Tibial artery (tissue), 4 donors: ENCODE measurements around the gene GLIS1.

Source experiments
- DNase-seq, 2 donors: peaks; one replicate each; pipeline ENCODE4 v3.0.0-alpha.2; 2019
- H3K27ac ChIP-seq, 2 donors: fragments of 200-600 bp; sonication (generic) in 1 of 2; 1 replicate in 1 of 2; 2 replicates in 1 of 2; pipeline ENCODE4 v1.5.1; 2018 to 2019; ENCODE audit warnings: mild to moderate bottlenecking in 1 of 2
- H3K27me3 ChIP-seq, 2 donors: fragments of 200-600 bp; sonication (generic) in 1 of 2; one replicate each; pipeline versions ENCODE4 v1.5.1 to v1.6.0; 2016 to 2019
- H3K36me3 ChIP-seq, 3 donors: fragments of 200-600 bp; sonication (generic) in 2 of 3; one replicate each; pipeline ENCODE4 v1.5.1; 2016 to 2019; ENCODE audit warnings: mild to moderate bottlenecking in 2 of 3
- H3K4me1 ChIP-seq, 4 donors: fragments of 200-600 bp; sonication (generic) in 2 of 4; 1 replicate in 3 of 4; 2 replicates in 1 of 4; pipeline ENCODE4 v1.5.1; 2016 to 2019
- H3K4me3 ChIP-seq, 2 donors: fragments of 200-600 bp; sonication (generic) in 1 of 2; 1 replicate in 1 of 2; 2 replicates in 1 of 2; pipeline ENCODE4 v1.5.1; 2018 to 2019; ENCODE audit warnings: mild to moderate bottlenecking in 2 of 2
- H3K9me3 ChIP-seq, 3 donors: fragments of 200-600 bp; sonication (generic) in 1 of 3; one replicate each; pipeline ENCODE4 v1.5.1; 2016 to 2019
- CTCF ChIP-seq, 2 experiments: fragments of 200-600 bp in 1 of 2; fragments of 450-650 bp in 1 of 2; IDR thresholded peaks; one replicate each; pipeline ENCODE4 v1.5.1; 2017 to 2019; ENCODE audit warnings: antibody characterized with exemption in 2 of 2, mild to moderate bottlenecking in 1 of 2, moderate library complexity in 1 of 2
- intact Hi-C: fragments of 100-400 bp; cut with DNase I; formaldehyde crosslinking; loops from one replicate; pipeline ENCODE4 v1.15.0; 2023; ENCODE audit warnings: low total_unique reads

The GLIS1 gene

GRCh38 chr1:53585565-53585964 lies 153.4 kb downstream of the GLIS1 start:
- H3K27me3 ChIP-seq: peaks cover 0 to 3% of the 10 kb centered on the region in 2 donors
- H3K9me3 ChIP-seq: no peaks in the 10 kb centered on the region
- DNase-seq: peak in 1 of 2 donors; percentile 40
- intact Hi-C loops: no loop called here
- no peaks in the 10 kb centered on the region for H3K36me3 ChIP-seq
- H3K4me3 ChIP-seq: no peak overlapping the region
- TF ChIP-seq CTCF (IDR thresholded peaks at IDR 0.05): no peak
- no peaks in the 10 kb centered on the region for H3K4me1 ChIP-seq
- no peak overlapping the region for H3K27ac ChIP-seq

- peaks cover 0 to 4% of the 10 kb centered on the region in 2 donors for H3K27me3 ChIP-seq
- peak in 1 of 2 donors; percentile 21 for DNase-seq
- intact Hi-C loops: no loop called here
- TF ChIP-seq CTCF (IDR thresholded peaks at IDR 0.05): no peak
- no peak overlapping the region for H3K27ac ChIP-seq
- no peaks in the 10 kb centered on the region for H3K4me1 ChIP-seq
- H3K4me3 ChIP-seq: no peak overlapping the region
- no peaks in the 10 kb centered on the region for H3K36me3 ChIP-seq
- no peaks in the 10 kb centered on the region for H3K9me3 ChIP-seq
Measured at GRCh38 chr1:53585129-53585528, 153.8 kb downstream of the GLIS1 start.

GRCh38 chr1:53584777-53585107 lies 154.2 kb downstream of the GLIS1 start:
- intact Hi-C loops: no loop called here
- TF ChIP-seq CTCF (IDR thresholded peaks at IDR 0.05): no peak
- H3K9me3 ChIP-seq: no peaks in the 10 kb centered on the region
- no peaks in the 10 kb centered on the region for H3K36me3 ChIP-seq
- H3K27me3 ChIP-seq: peaks cover 0 to 6% of the 10 kb centered on the region in 2 donors
- H3K4me3 ChIP-seq: no peak overlapping the region
- no peak for DNase-seq
- no peaks in the 10 kb centered on the region for H3K4me1 ChIP-seq
- no peak overlapping the region for H3K27ac ChIP-seq

GRCh38 chr1:53583868-53584776 lies 154.8 kb downstream of the GLIS1 start:
- TF ChIP-seq CTCF (IDR thresholded peaks at IDR 0.05): no peak
- H3K4me1 ChIP-seq: no peaks in the 10 kb centered on the region
- H3K4me3 ChIP-seq: no peak overlapping the region
- no peaks in the 10 kb centered on the region for H3K9me3 ChIP-seq
- H3K36me3 ChIP-seq: no peaks in the 10 kb centered on the region
- H3K27ac ChIP-seq: no peak overlapping the region
- peaks cover 0 to 6% of the 10 kb centered on the region in 2 donors for H3K27me3 ChIP-seq
- DNase-seq: peak in 1 of 2 donors; percentile 43
- intact Hi-C loops: no loop called here

- Histone ChIP-seq H3K4me1 (no peaks in the 10 kb centered on the region), H3K27me3 (peaks cover 0 to 6% of the 10 kb centered on the region in 2 donors), H3K27ac (no peak overlapping the region), H3K36me3 (no peaks in the 10 kb centered on the region), H3K9me3 (no peaks in the 10 kb centered on the region), H3K4me3 (no peak overlapping the region)
- no peak for TF ChIP-seq CTCF (IDR thresholded peaks at IDR 0.05)
- DNase-seq: peak in 1 of 2 donors; percentile 50
- intact Hi-C loops: no loop called here
Measured at GRCh38 chr1:53583021-53583867, 155.7 kb downstream of the GLIS1 start.
